Panc1 (cell line): ENCODE results near the gene RUNX1. TPM values are rescaled to one million over a fixed set of nuclear protein-coding genes. Genes with fewer than 3 reads are reported as not detected.

Source experiments
- ATAC-seq: fragments of 200-7000 bp; cut with Tn5 transposase; 2 replicates; pipeline ENCODE4 v1.9.1; 2020; ENCODE audit warnings: mild to moderate bottlenecking, moderate library complexity
- BruUV-seq: library from RNA; stranded (reverse); fragments of 400-500 nt; replicated peaks from 2 replicates; lab custom pipeline; 2021; lab: Mats Ljungman, UMichigan
- CTCF ChIA-PET: fragments of 300-600 bp; sonication (Branson Sonifier 250); formaldehyde crosslinking; loops from one replicate; lab custom pipeline; 2022; ENCODE audit warnings: antibody characterized with exemption; lab: Charles Lee
- POLR2A ChIA-PET: fragments of 300-600 bp; sonication (Branson Sonifier 250); formaldehyde crosslinking; loops from one replicate; lab custom pipeline; 2022; ENCODE audit warnings: antibody characterized with exemption; lab: Charles Lee
- DNase-seq: peaks from one replicate; pipeline ENCODE4 v3.0.0-alpha.2; 2010; ENCODE audit warnings: low read depth, low spot score
- H3K27ac ChIP-seq: 2 replicates; pipeline ENCODE4 v1.5.1; 2011; ENCODE audit warnings: mild to moderate bottlenecking, low read length, inconsistent platforms
- H3K27me3 ChIP-seq: fragments of 200-500 bp; sonication (Bioruptor generic); 2 replicates; pipeline ENCODE4 v1.6.0; 2014; ENCODE audit warnings: low read length, inconsistent platforms; ENCODE audit not compliant: control insufficient read depth, insufficient read depth
- H3K36me3 ChIP-seq: fragments of 200-500 bp; sonication (Bioruptor generic); 2 replicates; pipeline ENCODE4 v1.5.1; 2014; ENCODE audit warnings: inconsistent platforms, mild to moderate bottlenecking, low read length, moderate library complexity; ENCODE audit not compliant: control insufficient read depth, insufficient read depth
- H3K4me1 ChIP-seq: 2 replicates; pipeline ENCODE4 v1.5.1; 2011; ENCODE audit warnings: inconsistent platforms, mild to moderate bottlenecking, low read length, moderate library complexity; ENCODE audit not compliant: control insufficient read depth, insufficient read depth
- H3K4me3 ChIP-seq, 2 experiments: 2 replicates each; pipeline ENCODE4 v1.5.1; 2011 to 2012; ENCODE audit warnings: low read depth in 2 of 2, low read length in 2 of 2, mild to moderate bottlenecking in 2 of 2, inconsistent platforms in 1 of 2, moderate library complexity in 1 of 2
- H3K9me3 ChIP-seq: fragments of 200-500 bp; sonication (Bioruptor generic); 2 replicates; pipeline ENCODE4 v1.5.1; 2014; ENCODE audit warnings: low read depth, mild to moderate bottlenecking, inconsistent platforms, low read length, moderate library complexity; ENCODE audit not compliant: control insufficient read depth, insufficient read depth
- POLR2AphosphoS5 ChIP-seq: IDR thresholded peaks from 2 replicates; pipeline ENCODE4 v1.6.1; 2012; ENCODE audit warnings: mild to moderate bottlenecking, low read depth, low read length, moderate library complexity
- SIN3A ChIP-seq: IDR thresholded peaks from 2 replicates; pipeline ENCODE4 v1.6.1; 2012; ENCODE audit warnings: low read depth, mild to moderate bottlenecking, low read length, moderate library complexity, borderline replicate concordance; ENCODE audit not compliant: insufficient read depth
- TCF7L2 ChIP-seq: IDR thresholded peaks from 2 replicates; pipeline ENCODE4 v1.6.1; 2011; ENCODE audit warnings: mild to moderate bottlenecking, low read depth, low read length, inconsistent platforms
- in situ Hi-C: cut with HindIII; loops from 2 replicates; pipeline ENCODE4 v1.10.0; 2016; ENCODE audit warnings: low sequenced_read_pairs, low pct_unique_long_range_greater_than_20kb
- intact Hi-C: fragments of 100-400 bp; cut with micrococcal nuclease; formaldehyde crosslinking; loops from one replicate; pipeline ENCODE4 v1.10.0; 2022; ENCODE audit not compliant: unreplicated experiment
- total RNA-seq: library from RNA; stranded (reverse); gene quantifications from one replicate; pipeline ENCODE4 v1.2.1, GENCODE V29; 2021; ENCODE audit not compliant: unreplicated experiment
- TF ChIP-seq, protein P1 (sequence below): fragments of 450-650 bp; IDR thresholded peaks from 2 replicates; pipeline ENCODE4 v1.5.1; 2017; ENCODE audit warnings: mild to moderate bottlenecking
- TF ChIP-seq, protein P2 (sequence below), 2 experiments: IDR thresholded peaks; 2 replicates each; pipeline ENCODE4 v1.6.1; 2011 to 2012; ENCODE audit warnings: low read depth in 2 of 2, control low read depth in 1 of 2, low read length in 1 of 2, mild to moderate bottlenecking in 1 of 2, moderate library complexity in 1 of 2; ENCODE audit not compliant: insufficient read depth in 1 of 2

RUNX1 gene
- total RNA-seq, 1 experiment from 2014 or later = 22.4 TPM

- POLR2A ChIA-PET = no interaction called here
- Histone ChIP-seq H3K27me3 (no peaks in the 10 kb centered on the region), H3K4me1 (no peaks in the 10 kb centered on the region), H3K4me3 (no peak overlapping the region), H3K9me3 (no peaks in the 10 kb centered on the region), H3K27ac (no peak overlapping the region), H3K36me3 (no peaks in the 10 kb centered on the region)
- TF ChIP-seq POLR2AphosphoS5 = no peak
- TF ChIP-seq SIN3A = no peak
- TF ChIP-seq, protein P1, sequence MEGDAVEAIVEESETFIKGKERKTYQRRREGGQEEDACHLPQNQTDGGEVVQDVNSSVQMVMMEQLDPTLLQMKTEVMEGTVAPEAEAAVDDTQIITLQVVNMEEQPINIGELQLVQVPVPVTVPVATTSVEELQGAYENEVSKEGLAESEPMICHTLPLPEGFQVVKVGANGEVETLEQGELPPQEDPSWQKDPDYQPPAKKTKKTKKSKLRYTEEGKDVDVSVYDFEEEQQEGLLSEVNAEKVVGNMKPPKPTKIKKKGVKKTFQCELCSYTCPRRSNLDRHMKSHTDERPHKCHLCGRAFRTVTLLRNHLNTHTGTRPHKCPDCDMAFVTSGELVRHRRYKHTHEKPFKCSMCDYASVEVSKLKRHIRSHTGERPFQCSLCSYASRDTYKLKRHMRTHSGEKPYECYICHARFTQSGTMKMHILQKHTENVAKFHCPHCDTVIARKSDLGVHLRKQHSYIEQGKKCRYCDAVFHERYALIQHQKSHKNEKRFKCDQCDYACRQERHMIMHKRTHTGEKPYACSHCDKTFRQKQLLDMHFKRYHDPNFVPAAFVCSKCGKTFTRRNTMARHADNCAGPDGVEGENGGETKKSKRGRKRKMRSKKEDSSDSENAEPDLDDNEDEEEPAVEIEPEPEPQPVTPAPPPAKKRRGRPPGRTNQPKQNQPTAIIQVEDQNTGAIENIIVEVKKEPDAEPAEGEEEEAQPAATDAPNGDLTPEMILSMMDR = no peak
- TF ChIP-seq, protein P2, sequence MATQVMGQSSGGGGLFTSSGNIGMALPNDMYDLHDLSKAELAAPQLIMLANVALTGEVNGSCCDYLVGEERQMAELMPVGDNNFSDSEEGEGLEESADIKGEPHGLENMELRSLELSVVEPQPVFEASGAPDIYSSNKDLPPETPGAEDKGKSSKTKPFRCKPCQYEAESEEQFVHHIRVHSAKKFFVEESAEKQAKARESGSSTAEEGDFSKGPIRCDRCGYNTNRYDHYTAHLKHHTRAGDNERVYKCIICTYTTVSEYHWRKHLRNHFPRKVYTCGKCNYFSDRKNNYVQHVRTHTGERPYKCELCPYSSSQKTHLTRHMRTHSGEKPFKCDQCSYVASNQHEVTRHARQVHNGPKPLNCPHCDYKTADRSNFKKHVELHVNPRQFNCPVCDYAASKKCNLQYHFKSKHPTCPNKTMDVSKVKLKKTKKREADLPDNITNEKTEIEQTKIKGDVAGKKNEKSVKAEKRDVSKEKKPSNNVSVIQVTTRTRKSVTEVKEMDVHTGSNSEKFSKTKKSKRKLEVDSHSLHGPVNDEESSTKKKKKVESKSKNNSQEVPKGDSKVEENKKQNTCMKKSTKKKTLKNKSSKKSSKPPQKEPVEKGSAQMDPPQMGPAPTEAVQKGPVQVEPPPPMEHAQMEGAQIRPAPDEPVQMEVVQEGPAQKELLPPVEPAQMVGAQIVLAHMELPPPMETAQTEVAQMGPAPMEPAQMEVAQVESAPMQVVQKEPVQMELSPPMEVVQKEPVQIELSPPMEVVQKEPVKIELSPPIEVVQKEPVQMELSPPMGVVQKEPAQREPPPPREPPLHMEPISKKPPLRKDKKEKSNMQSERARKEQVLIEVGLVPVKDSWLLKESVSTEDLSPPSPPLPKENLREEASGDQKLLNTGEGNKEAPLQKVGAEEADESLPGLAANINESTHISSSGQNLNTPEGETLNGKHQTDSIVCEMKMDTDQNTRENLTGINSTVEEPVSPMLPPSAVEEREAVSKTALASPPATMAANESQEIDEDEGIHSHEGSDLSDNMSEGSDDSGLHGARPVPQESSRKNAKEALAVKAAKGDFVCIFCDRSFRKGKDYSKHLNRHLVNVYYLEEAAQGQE (IDR thresholded peaks at IDR 0.05; ENCODE audit: insufficient read depth in 1 of 2, low read depth in 2 of 2, low read length in 1 of 2) = no peak
- TF ChIP-seq TCF7L2 = no peak
- CTCF ChIA-PET = no interaction called here
- intact Hi-C loops (no loop called here), in situ Hi-C loops (no loop called here)
- ATAC-seq (no peak), DNase-seq (no peak)
- BruUV-seq = no TSS peak
Measured at GRCh38 chr21:35020436-35020835, 28.7 kb downstream of the RUNX1 start.

DNA sequence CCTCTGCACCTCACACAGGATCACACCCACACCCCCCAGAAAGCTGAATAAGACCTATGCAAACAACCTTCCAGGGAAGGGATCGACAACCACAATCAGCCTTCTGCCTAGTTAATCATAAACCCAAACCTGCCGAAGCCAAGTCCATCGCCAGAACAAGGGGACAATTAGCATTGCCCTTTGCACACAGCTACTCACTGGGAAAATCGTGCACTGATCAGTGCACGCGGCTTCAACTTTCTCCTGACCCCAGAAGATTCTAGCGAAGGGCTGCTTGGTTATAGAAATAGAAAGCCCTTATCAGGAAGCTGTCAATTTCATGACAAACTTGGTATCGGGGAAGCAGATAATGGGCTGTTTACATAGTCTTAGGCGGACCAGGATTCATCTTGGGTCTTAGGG, 29.5 kb downstream of the RUNX1 start:
- CTCF ChIA-PET = no interaction called here
- intact Hi-C loops = no loop called here

More for the DNA sequence above, 29.5 kb downstream of the RUNX1 start:
- TF ChIP-seq TCF7L2 = no peak
- TF ChIP-seq, protein P1 = no peak
- TF ChIP-seq POLR2AphosphoS5 = no peak
- TF ChIP-seq SIN3A = no peak
- TF ChIP-seq, protein P2 (IDR thresholded peaks at IDR 0.05; ENCODE audit: insufficient read depth in 1 of 2, low read depth in 2 of 2, low read length in 1 of 2) = no peak
- H3K27me3 ChIP-seq = no peaks in the 10 kb centered on the region
- no peaks in the 10 kb centered on the region for H3K9me3 ChIP-seq
- no peak overlapping the region for H3K27ac ChIP-seq
- H3K4me1 ChIP-seq = no peaks in the 10 kb centered on the region
- in situ Hi-C loops = no loop called here
- no peak for DNase-seq
- no peak for ATAC-seq
- H3K36me3 ChIP-seq = no peaks in the 10 kb centered on the region
- H3K4me3 ChIP-seq = no peak overlapping the region
- BruUV-seq = no TSS peak
- POLR2A ChIA-PET = no interaction called here
